A673 (cell line): Measurements from ENCODE around the gene CSH1. TPM values are rescaled to one million over a fixed set of nuclear protein-coding genes. Genes with fewer than 3 reads are reported as not detected.
"Not testable (repeated sequence)": the region's sequence is repeated elsewhere in the genome, so short reads cannot be mapped to it uniquely, and the experiment has no call there.

Experiments
- BruUV-seq: library from RNA; stranded (reverse); fragments of 400-500 nt; replicated peaks from 2 replicates; lab custom pipeline; 2021; lab: Mats Ljungman, UMichigan
- CTCF ChIA-PET: fragments of 300-600 bp; sonication (Branson Sonifier 250); formaldehyde crosslinking; loops from one replicate; lab custom pipeline; 2022; ENCODE audit warnings: antibody characterized with exemption; lab: Charles Lee
- POLR2A ChIA-PET: fragments of 300-600 bp; sonication (Branson Sonifier 250); formaldehyde crosslinking; loops from one replicate; lab custom pipeline; 2022; ENCODE audit warnings: antibody characterized with exemption; ENCODE audit not compliant: low non-redundant PET; lab: Charles Lee
- DNase-seq: peaks from one replicate; pipeline ENCODE4 v3.0.0-alpha.2; 2015; ENCODE audit warnings: low spot score
- H3K27ac ChIP-seq: fragments of 200-600 bp; sonication (generic); 2 replicates; pipeline ENCODE4 v1.5.1; 2016; ENCODE audit warnings: mixed run types, low read depth, mild to moderate bottlenecking, mixed read lengths, antibody characterized with exemption, low read length; ENCODE audit not compliant: poor library complexity, severe bottlenecking
- H3K27me3 ChIP-seq: fragments of 200-600 bp; sonication (generic); replicated peaks from 2 replicates; pipeline ENCODE4 v1.6.1; 2017; ENCODE audit warnings: mixed run types, low read depth, mild to moderate bottlenecking, mixed read lengths, antibody characterized with exemption, low read length; ENCODE audit not compliant: insufficient read depth, poor library complexity
- H3K36me3 ChIP-seq: fragments of 200-600 bp; sonication (generic); 2 replicates; pipeline ENCODE4 v1.6.1; 2016; ENCODE audit warnings: mixed run types, mild to moderate bottlenecking, mixed read lengths, antibody characterized with exemption, low read length; ENCODE audit not compliant: insufficient read depth, poor library complexity, severe bottlenecking
- H3K4me1 ChIP-seq: fragments of 200-600 bp; sonication (generic); 2 replicates; pipeline ENCODE4 v1.6.1; 2017; ENCODE audit warnings: mixed run types, mild to moderate bottlenecking, mixed read lengths, antibody characterized with exemption, low read length; ENCODE audit not compliant: insufficient read depth, poor library complexity, severe bottlenecking
- H3K4me3 ChIP-seq: fragments of 200-600 bp; sonication (generic); 2 replicates; pipeline ENCODE4 v1.5.1; 2016; ENCODE audit warnings: low read depth, mixed run types, mild to moderate bottlenecking, mixed read lengths, low read length; ENCODE audit not compliant: poor library complexity, severe bottlenecking
- H3K9me3 ChIP-seq: fragments of 200-600 bp; sonication (generic); 2 replicates; pipeline ENCODE4 v1.6.1; 2016; ENCODE audit warnings: mixed run types, low read depth, mild to moderate bottlenecking, mixed read lengths, antibody characterized with exemption, low read length; ENCODE audit not compliant: poor library complexity, severe bottlenecking
- CTCF ChIP-seq: fragments of 300-800, 200-600 bp; sonication (generic); conservative IDR thresholded peaks from 2 replicates; pipeline ENCODE4 v1.5.1; 2017; ENCODE audit warnings: low read depth, mild to moderate bottlenecking, antibody characterized with exemption, low read length, moderate library complexity, mixed read lengths
- EZH2 ChIP-seq: fragments of 200-600 bp; sonication (generic); IDR thresholded peaks from 2 replicates; pipeline ENCODE4 v1.6.1; 2017; ENCODE audit warnings: borderline replicate concordance, low read depth, mild to moderate bottlenecking, mixed read lengths, antibody characterized with exemption, low read length; ENCODE audit not compliant: poor library complexity, severe bottlenecking
- intact Hi-C: fragments of 100-400 bp; cut with micrococcal nuclease; formaldehyde crosslinking; loops from one replicate; pipeline ENCODE4 v1.10.0; 2022; ENCODE audit not compliant: unreplicated experiment
- total RNA-seq: library from RNA; stranded (reverse); gene quantifications from 2 replicates; pipeline ENCODE4 v1.2.3, GENCODE V29; 2021

The CSH1 gene
- total RNA-seq, 1 experiment from 2014 or later = not detected

GRCh38 chr17:63918305-63918704 lies 21.9 kb upstream of the CSH1 start:
- ChIA-PET CTCF (interaction anchor here (0.6 to 2.0 kb wide), 4 partner anchors 10 to 717 kb away, joined by 3 to 21 read pairs (median 4); no protein-coding TSS in a partner anchor), POLR2A (no interaction called here)
- Histone ChIP-seq H3K27ac (no peak overlapping the region), H3K4me3 (no peak overlapping the region), H3K36me3 (no peaks in the 10 kb centered on the region), H3K27me3 (no peaks in the 10 kb centered on the region), H3K9me3 (no peaks in the 10 kb centered on the region), H3K4me1 (no peaks in the 10 kb centered on the region)
- TF ChIP-seq EZH2 (no peak), CTCF (no peak)
- BruUV-seq = no TSS peak
- no peak for DNase-seq
- intact Hi-C loops = loop anchor here (2.0 to 10.0 kb wide), 4 partner anchors 28 to 366 kb away; partner anchors contain the start of gene ERN1

GRCh38 chr17:63917646-63918045 lies 21.3 kb upstream of the CSH1 start:
- Histone ChIP-seq H3K27me3 (no peaks in the 10 kb centered on the region), H3K4me1 (no peaks in the 10 kb centered on the region), H3K27ac (no peak overlapping the region), H3K4me3 (no peak overlapping the region), H3K9me3 (no peaks in the 10 kb centered on the region), H3K36me3 (no peaks in the 10 kb centered on the region)
- TF ChIP-seq CTCF = no peak
- TF ChIP-seq EZH2 = no peak
- POLR2A ChIA-PET = interaction anchor here (0.6 kb wide), 1 partner anchor 495 kb away, joined by 3 read pairs; no protein-coding TSS in a partner anchor
- CTCF ChIA-PET = interaction anchor here (1.3 kb wide), 1 partner anchor 216 kb away, joined by 5 read pairs; no protein-coding TSS in a partner anchor
- BruUV-seq = no TSS peak
- intact Hi-C loops = loop anchor here (2.0 to 10.0 kb wide), 4 partner anchors 29 to 367 kb away; partner anchors contain the start of gene ERN1
- no peak for DNase-seq

- POLR2A ChIA-PET, H3K9me3 ChIP-seq, H3K4me1 ChIP-seq, DNase-seq, H3K27ac ChIP-seq, H3K27me3 ChIP-seq, H3K4me3 ChIP-seq, H3K36me3 ChIP-seq, BruUV-seq: not testable (repeated sequence)
- intact Hi-C loops = loop anchor here (5.0 to 10.0 kb wide), 3 partner anchors 110 to 368 kb away; partner anchors contain the start of gene ERN1
- CTCF ChIA-PET = interaction anchor here (1.3 kb wide), 1 partner anchor 216 kb away, joined by 5 read pairs; no protein-coding TSS in a partner anchor
Measured at GRCh38 chr17:63917206-63917605, 20.8 kb upstream of the CSH1 start.
